A673 (cell line): ENCODE data around the gene ZNF524. TPM values are rescaled to one million over a fixed set of nuclear protein-coding genes. Genes with fewer than 3 reads are reported as not detected.

Experiments
- BruUV-seq: library from RNA; stranded (reverse); fragments of 400-500 nt; replicated peaks from 2 replicates; lab custom pipeline; 2021; lab: Mats Ljungman, UMichigan
- CTCF ChIA-PET: fragments of 300-600 bp; sonication (Branson Sonifier 250); formaldehyde crosslinking; loops from one replicate; lab custom pipeline; 2022; ENCODE audit warnings: antibody characterized with exemption; lab: Charles Lee
- POLR2A ChIA-PET: fragments of 300-600 bp; sonication (Branson Sonifier 250); formaldehyde crosslinking; loops from one replicate; lab custom pipeline; 2022; ENCODE audit warnings: antibody characterized with exemption; ENCODE audit not compliant: low non-redundant PET; lab: Charles Lee
- DNase-seq: peaks from one replicate; pipeline ENCODE4 v3.0.0-alpha.2; 2015; ENCODE audit warnings: low spot score
- H3K27ac ChIP-seq: fragments of 200-600 bp; sonication (generic); 2 replicates; pipeline ENCODE4 v1.5.1; 2016; ENCODE audit warnings: mixed run types, low read depth, mild to moderate bottlenecking, mixed read lengths, antibody characterized with exemption, low read length; ENCODE audit not compliant: poor library complexity, severe bottlenecking
- H3K27me3 ChIP-seq: fragments of 200-600 bp; sonication (generic); replicated peaks from 2 replicates; pipeline ENCODE4 v1.6.1; 2017; ENCODE audit warnings: mixed run types, low read depth, mild to moderate bottlenecking, mixed read lengths, antibody characterized with exemption, low read length; ENCODE audit not compliant: insufficient read depth, poor library complexity
- H3K36me3 ChIP-seq: fragments of 200-600 bp; sonication (generic); 2 replicates; pipeline ENCODE4 v1.6.1; 2016; ENCODE audit warnings: mixed run types, mild to moderate bottlenecking, mixed read lengths, antibody characterized with exemption, low read length; ENCODE audit not compliant: insufficient read depth, poor library complexity, severe bottlenecking
- H3K4me1 ChIP-seq: fragments of 200-600 bp; sonication (generic); 2 replicates; pipeline ENCODE4 v1.6.1; 2017; ENCODE audit warnings: mixed run types, mild to moderate bottlenecking, mixed read lengths, antibody characterized with exemption, low read length; ENCODE audit not compliant: insufficient read depth, poor library complexity, severe bottlenecking
- H3K4me3 ChIP-seq: fragments of 200-600 bp; sonication (generic); 2 replicates; pipeline ENCODE4 v1.5.1; 2016; ENCODE audit warnings: low read depth, mixed run types, mild to moderate bottlenecking, mixed read lengths, low read length; ENCODE audit not compliant: poor library complexity, severe bottlenecking
- H3K9me3 ChIP-seq: fragments of 200-600 bp; sonication (generic); 2 replicates; pipeline ENCODE4 v1.6.1; 2016; ENCODE audit warnings: mixed run types, low read depth, mild to moderate bottlenecking, mixed read lengths, antibody characterized with exemption, low read length; ENCODE audit not compliant: poor library complexity, severe bottlenecking
- CTCF ChIP-seq: fragments of 300-800, 200-600 bp; sonication (generic); conservative IDR thresholded peaks from 2 replicates; pipeline ENCODE4 v1.5.1; 2017; ENCODE audit warnings: low read depth, mild to moderate bottlenecking, antibody characterized with exemption, low read length, moderate library complexity, mixed read lengths
- EZH2 ChIP-seq: fragments of 200-600 bp; sonication (generic); IDR thresholded peaks from 2 replicates; pipeline ENCODE4 v1.6.1; 2017; ENCODE audit warnings: borderline replicate concordance, low read depth, mild to moderate bottlenecking, mixed read lengths, antibody characterized with exemption, low read length; ENCODE audit not compliant: poor library complexity, severe bottlenecking
- intact Hi-C: fragments of 100-400 bp; cut with micrococcal nuclease; formaldehyde crosslinking; loops from one replicate; pipeline ENCODE4 v1.10.0; 2022; ENCODE audit not compliant: unreplicated experiment
- total RNA-seq: library from RNA; stranded (reverse); gene quantifications from 2 replicates; pipeline ENCODE4 v1.2.3, GENCODE V29; 2021

ZNF524 gene
- total RNA-seq, 1 experiment from 2014 or later = 7.5 TPM

DNA sequence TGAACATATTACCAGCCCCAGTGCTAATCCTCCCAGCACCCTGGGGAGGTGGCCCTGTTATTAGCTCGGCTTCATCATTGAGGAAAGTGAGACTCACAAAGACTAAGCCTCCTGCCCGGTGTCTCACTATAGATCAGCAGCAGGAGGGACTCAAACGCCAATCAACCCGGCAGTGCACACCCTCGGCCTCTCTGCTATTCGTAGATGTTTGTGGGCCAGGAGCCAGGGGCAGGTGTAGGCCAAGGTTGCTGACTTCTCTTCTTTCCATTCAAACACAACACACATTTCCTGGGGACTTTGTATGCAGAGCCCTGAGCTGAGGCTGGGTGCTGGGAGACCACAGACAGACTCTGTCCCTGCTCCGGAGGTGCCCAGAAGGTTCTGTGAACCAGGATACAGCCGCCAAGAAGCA, 45.3 kb upstream of the ZNF524 start:
- ChIA-PET POLR2A (no interaction called here), CTCF (no interaction called here)
- Histone ChIP-seq H3K27ac (no peak overlapping the region), H3K4me1 (no peaks in the 10 kb centered on the region), H3K4me3 (no peak overlapping the region), H3K9me3 (no peaks in the 10 kb centered on the region), H3K27me3 (no peaks in the 10 kb centered on the region), H3K36me3 (no peaks in the 10 kb centered on the region)
- intact Hi-C loops = no loop called here
- no peak for DNase-seq
- no TSS peak for BruUV-seq
- TF ChIP-seq EZH2 (no peak), CTCF (no peak)

DNA sequence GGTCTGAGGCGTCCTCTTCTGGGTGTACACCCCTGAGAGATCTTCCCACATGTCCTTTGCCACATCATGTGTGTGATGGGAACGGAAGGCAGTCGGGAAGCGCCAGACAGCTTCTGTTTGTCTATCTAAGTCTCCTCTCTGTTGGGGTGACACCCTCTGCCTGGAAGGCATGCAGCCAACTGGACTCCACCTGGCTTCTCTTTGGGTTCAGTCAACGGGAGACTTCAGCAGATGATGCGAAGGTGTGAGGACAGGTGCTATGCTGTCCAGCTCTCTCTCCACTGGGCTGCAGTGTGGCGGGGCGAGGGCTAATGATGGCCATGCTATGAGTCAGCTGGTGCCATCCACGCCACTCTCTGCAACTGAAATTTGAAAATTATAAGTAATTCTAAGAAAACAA, 40.4 kb upstream of the ZNF524 start:
- no peak for DNase-seq
- no peak overlapping the region for H3K27ac ChIP-seq
- H3K9me3 ChIP-seq = no peaks in the 10 kb centered on the region
- POLR2A ChIA-PET = no interaction called here
- intact Hi-C loops = no loop called here
- CTCF ChIA-PET = no interaction called here
- no peaks in the 10 kb centered on the region for H3K36me3 ChIP-seq
- H3K4me1 ChIP-seq = no peaks in the 10 kb centered on the region
- no TSS peak for BruUV-seq
- no peak overlapping the region for H3K4me3 ChIP-seq
- H3K27me3 ChIP-seq = peaks cover 3% of the 10 kb centered on the region
- TF ChIP-seq CTCF (no peak), EZH2 (no peak)

DNA sequence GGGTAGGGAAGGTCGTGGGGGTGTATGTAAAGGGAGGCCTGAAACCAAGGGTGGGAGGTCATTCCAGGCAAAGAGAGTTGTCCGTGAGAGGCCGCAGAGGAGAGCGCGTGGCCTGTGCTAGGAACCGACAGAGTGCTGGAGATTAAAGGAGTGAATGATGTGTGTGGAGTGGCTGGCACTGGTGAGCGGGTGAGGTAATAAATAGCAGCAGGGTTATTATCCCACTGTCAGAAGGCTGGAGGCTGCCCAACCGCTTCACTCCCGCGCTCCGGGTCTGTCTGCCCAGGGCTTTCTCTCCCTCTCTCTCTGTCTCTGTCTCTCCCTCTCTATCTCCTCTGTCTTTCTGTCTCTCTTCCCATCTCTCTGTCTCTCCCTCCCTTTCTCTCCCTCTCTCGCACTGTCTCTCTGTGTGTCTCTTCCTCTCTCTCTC, 36.8 kb upstream of the ZNF524 start:
- H3K27ac ChIP-seq = no peak overlapping the region
- POLR2A ChIA-PET = no interaction called here
- H3K9me3 ChIP-seq = no peaks in the 10 kb centered on the region
- no peak for DNase-seq
- TF ChIP-seq EZH2 = no peak
- no peak for TF ChIP-seq CTCF
- no peaks in the 10 kb centered on the region for H3K36me3 ChIP-seq
- intact Hi-C loops = no loop called here
- BruUV-seq = no TSS peak
- H3K4me1 ChIP-seq = no peaks in the 10 kb centered on the region
- no peak overlapping the region for H3K4me3 ChIP-seq
- CTCF ChIA-PET = no interaction called here
- H3K27me3 ChIP-seq = peaks cover 3% of the 10 kb centered on the region
